Activated naive CD8-positive, alpha-beta T cell treated with anti-CD3 and anti-CD28 coated beads, Interleukin-2, amount 10 ng/mL, durations not matched to agents 7 days and 5 days (primary cell): ENCODE results near the gene SNED1. TPM values are rescaled to one million over a fixed set of nuclear protein-coding genes. Genes with fewer than 3 reads are reported as not detected.

Experiments
- ATAC-seq: fragments of 150-1000 bp; cut with Tn5 transposase; one replicate; pipeline ENCODE4 v1.10.0; 2021; ENCODE audit warnings: low read depth, moderate library complexity
- POLR2A ChIA-PET: fragments of 350-600 bp; sonication (Branson Sonifier 250); formaldehyde crosslinking; loops from one replicate; lab custom pipeline; 2021; ENCODE audit warnings: antibody characterized with exemption; lab: Charles Lee
- DNase-seq: peaks from one replicate; pipeline ENCODE4 v3.0.0; 2021
- H3K27ac Mint-ChIP-seq: one replicate; pipeline ENCODE4 v1.8.0; 2022; ENCODE audit warnings: mild to moderate bottlenecking, mixed read lengths
- H3K27me3 Mint-ChIP-seq: one replicate; pipeline ENCODE4 v1.8.0; 2022; ENCODE audit warnings: mild to moderate bottlenecking, moderate library complexity, mixed read lengths
- H3K36me3 Mint-ChIP-seq: one replicate; pipeline ENCODE4 v1.8.0; 2021; ENCODE audit warnings: mild to moderate bottlenecking, mixed read lengths
- H3K4me1 Mint-ChIP-seq: one replicate; pipeline ENCODE4 v1.8.0; 2021; ENCODE audit warnings: mixed read lengths
- H3K4me3 Mint-ChIP-seq: one replicate; pipeline ENCODE4 v1.8.0; 2022; ENCODE audit warnings: mild to moderate bottlenecking, moderate library complexity, mixed read lengths
- H3K9me3 Mint-ChIP-seq: one replicate; pipeline ENCODE4 v1.8.0; 2021; ENCODE audit warnings: mixed read lengths
- total RNA-seq, 2 experiments: library from RNA; stranded (reverse); gene quantifications; one replicate each; pipeline ENCODE4 v1.2.3, GENCODE V29; 2021

The SNED1 gene
- total RNA-seq, 2 experiments from 2014 or later: 14.5 to 18.7 TPM

GRCh38 chr2:241033336-241033987 lies 35.0 kb downstream of the SNED1 start:
- H3K9me3 Mint-ChIP-seq: peaks cover under 1% of the 10 kb centered on the region
- ATAC-seq (no peak), DNase-seq (no peak)
- H3K4me1 Mint-ChIP-seq: peaks cover 8% of the 10 kb centered on the region
- no peaks in the 10 kb centered on the region for H3K36me3 Mint-ChIP-seq
- H3K27ac Mint-ChIP-seq: no peak overlapping the region
- POLR2A ChIA-PET: no interaction called here
- H3K27me3 Mint-ChIP-seq: peaks cover 2% of the 10 kb centered on the region
- no peak overlapping the region for H3K4me3 Mint-ChIP-seq

GRCh38 chr2:241033994-241034393 lies 35.6 kb downstream of the SNED1 start:
- H3K27me3 Mint-ChIP-seq: peaks cover 2% of the 10 kb centered on the region
- DNase-seq (no peak), ATAC-seq (no peak)
- H3K9me3 Mint-ChIP-seq: no peaks in the 10 kb centered on the region
- no peak overlapping the region for H3K4me3 Mint-ChIP-seq
- H3K36me3 Mint-ChIP-seq: no peaks in the 10 kb centered on the region
- POLR2A ChIA-PET: no interaction called here
- H3K27ac Mint-ChIP-seq: no peak overlapping the region
- peaks cover 8% of the 10 kb centered on the region for H3K4me1 Mint-ChIP-seq

- H3K27ac Mint-ChIP-seq: no peak overlapping the region
- peak overlapping the region; percentile 30 for H3K4me3 Mint-ChIP-seq
- DNase-seq (no peak), ATAC-seq (no peak)
- POLR2A ChIA-PET: no interaction called here
- H3K36me3 Mint-ChIP-seq: no peaks in the 10 kb centered on the region
- peaks cover 2% of the 10 kb centered on the region for H3K27me3 Mint-ChIP-seq
- H3K9me3 Mint-ChIP-seq: no peaks in the 10 kb centered on the region
- H3K4me1 Mint-ChIP-seq: peaks cover 8% of the 10 kb centered on the region
These were observed 36.2 kb downstream of the SNED1 start for GRCh38 chr2:241034490-241035141.

GRCh38 chr2:241035142-241035817 lies 36.9 kb downstream of the SNED1 start:
- H3K27ac Mint-ChIP-seq: no peak overlapping the region
- H3K4me3 Mint-ChIP-seq: no peak overlapping the region

GRCh38 chr2:241035818-241036396 lies 37.5 kb downstream of the SNED1 start:
- H3K36me3 Mint-ChIP-seq: no peaks in the 10 kb centered on the region
- POLR2A ChIA-PET: no interaction called here
- peaks cover 8% of the 10 kb centered on the region for H3K4me1 Mint-ChIP-seq
- peak; percentile 45 for ATAC-seq
- H3K27ac Mint-ChIP-seq: no peak overlapping the region
- DNase-seq: no peak
- H3K9me3 Mint-ChIP-seq: no peaks in the 10 kb centered on the region
- H3K27me3 Mint-ChIP-seq: peaks cover 2% of the 10 kb centered on the region
- peak overlapping the region; percentile 69 for H3K4me3 Mint-ChIP-seq

More at GRCh38 chr2:241035142-241035817, 36.9 kb downstream of the SNED1 start:
- POLR2A ChIA-PET: no interaction called here
- DNase-seq (no peak), ATAC-seq (no peak)
- Mint-ChIP-seq H3K27me3 (peaks cover 2% of the 10 kb centered on the region), H3K9me3 (no peaks in the 10 kb centered on the region), H3K36me3 (no peaks in the 10 kb centered on the region), H3K4me1 (peaks cover 8% of the 10 kb centered on the region)

GRCh38 chr2:241036397-241036963 lies 38.1 kb downstream of the SNED1 start:
- ATAC-seq (peak; percentile 85), DNase-seq (peak; percentile 72)
- Mint-ChIP-seq H3K4me3 (peak overlapping the region; percentile 69), H3K9me3 (no peaks in the 10 kb centered on the region), H3K36me3 (no peaks in the 10 kb centered on the region), H3K27me3 (peaks cover 2% of the 10 kb centered on the region), H3K27ac (peak overlapping the region; percentile 42), H3K4me1 (peaks cover 10% of the 10 kb centered on the region)
- POLR2A ChIA-PET: no interaction called here

GRCh38 chr2:241036964-241037421 lies 38.6 kb downstream of the SNED1 start:
- Mint-ChIP-seq H3K4me1 (peaks cover 11% of the 10 kb centered on the region), H3K27me3 (peaks cover 2% of the 10 kb centered on the region), H3K4me3 (peak overlapping the region; percentile 69), H3K9me3 (no peaks in the 10 kb centered on the region), H3K36me3 (no peaks in the 10 kb centered on the region), H3K27ac (peak overlapping the region; percentile 49)
- POLR2A ChIA-PET: interaction anchor here (0.6 kb wide), 1 partner anchor 364 kb away, joined by 3 read pairs; no protein-coding TSS in a partner anchor
- no peak for DNase-seq
- ATAC-seq: peak; percentile 46

- Mint-ChIP-seq H3K4me1 (peaks cover 11% of the 10 kb centered on the region), H3K4me3 (peak overlapping the region; percentile 69), H3K9me3 (no peaks in the 10 kb centered on the region), H3K27me3 (peaks cover 2% of the 10 kb centered on the region), H3K36me3 (no peaks in the 10 kb centered on the region), H3K27ac (no peak overlapping the region)
- no peak for ATAC-seq
- DNase-seq: no peak
- POLR2A ChIA-PET: interaction anchor here (0.6 kb wide), 1 partner anchor 364 kb away, joined by 3 read pairs; no protein-coding TSS in a partner anchor
These were observed 39.1 kb downstream of the SNED1 start for GRCh38 chr2:241037498-241037897.

- DNase-seq: no peak
- no peaks in the 10 kb centered on the region for H3K36me3 Mint-ChIP-seq
- H3K27ac Mint-ChIP-seq: no peak overlapping the region
- H3K9me3 Mint-ChIP-seq: no peaks in the 10 kb centered on the region
- POLR2A ChIA-PET: interaction anchor here (0.5 kb wide), 1 partner anchor 27 kb away, joined by 4 read pairs; no protein-coding TSS in a partner anchor
- peak overlapping the region; percentile 64 for H3K4me3 Mint-ChIP-seq
- no peak for ATAC-seq
- H3K4me1 Mint-ChIP-seq: peaks cover 11% of the 10 kb centered on the region
- H3K27me3 Mint-ChIP-seq: peaks cover 9% of the 10 kb centered on the region
These were observed 40.2 kb downstream of the SNED1 start for GRCh38 chr2:241038374-241039180.

GRCh38 chr2:241039416-241039815 lies 41.0 kb downstream of the SNED1 start:
- Mint-ChIP-seq H3K27me3 (peaks cover 9% of the 10 kb centered on the region), H3K36me3 (no peaks in the 10 kb centered on the region), H3K9me3 (no peaks in the 10 kb centered on the region), H3K4me3 (no peak overlapping the region), H3K4me1 (peaks cover 11% of the 10 kb centered on the region), H3K27ac (peak overlapping the region; percentile 16)
- DNase-seq: no peak
- POLR2A ChIA-PET: no interaction called here
- ATAC-seq: no peak

- H3K4me1 Mint-ChIP-seq: peaks cover 11% of the 10 kb centered on the region
- H3K9me3 Mint-ChIP-seq: no peaks in the 10 kb centered on the region
- POLR2A ChIA-PET: no interaction called here
- DNase-seq: no peak
- no peak overlapping the region for H3K27ac Mint-ChIP-seq
- H3K4me3 Mint-ChIP-seq: no peak overlapping the region
- H3K27me3 Mint-ChIP-seq: peaks cover 9% of the 10 kb centered on the region
- ATAC-seq: no peak
- no peaks in the 10 kb centered on the region for H3K36me3 Mint-ChIP-seq
These were observed 41.8 kb downstream of the SNED1 start for GRCh38 chr2:241040081-241040803.

GRCh38 chr2:241041589-241042158 lies 43.3 kb downstream of the SNED1 start:
- POLR2A ChIA-PET: no interaction called here
- no peaks in the 10 kb centered on the region for H3K36me3 Mint-ChIP-seq
- H3K9me3 Mint-ChIP-seq: no peaks in the 10 kb centered on the region
- no peak for ATAC-seq
- H3K4me1 Mint-ChIP-seq: peaks cover 11% of the 10 kb centered on the region
- DNase-seq: no peak
- no peak overlapping the region for H3K4me3 Mint-ChIP-seq
- H3K27ac Mint-ChIP-seq: no peak overlapping the region
- peaks cover 9% of the 10 kb centered on the region for H3K27me3 Mint-ChIP-seq
